H54 (cell line): ENCODE measurements around the gene CCR5AS.

ENCODE experiments used
- DNase-seq: peaks from one replicate; pipeline ENCODE4 v3.0.0; 2011; ENCODE audit warnings: low spot score, mixed read lengths; ENCODE audit not compliant: insufficient read length
- FAIRE-seq: peaks from 3 replicates; lab custom pipeline; 2011; peaks lifted over from hg19 to GRCh38; lab: Jason Lieb, UNC
- POLR2A ChIP-seq: IDR thresholded peaks from 2 replicates; pipeline ENCODE4 v1.6.1; 2011; ENCODE audit warnings: low read depth, mild to moderate bottlenecking, low read length

The CCR5AS gene

GRCh38 chr3:46406788-46407611 is at the start of gene CCR5AS, which contains the start of gene CCRL2:
Gene CCR5AS, minus strand, starts transcription at chr3:46407066.
Gene CCRL2, plus strand, starts transcription at chr3:46407259. Its CDS starts 821 bp downstream, at chr3:46408080.
- FAIRE-seq (peak; percentile 76), DNase-seq (peak; percentile 82)
- peak; percentile 28; the same call in 1 of the 2 replicates for TF ChIP-seq POLR2A

- no peak for DNase-seq
- TF ChIP-seq POLR2A, result no peak
- no peak for FAIRE-seq
Observed at GRCh38 chr3:46456118-46456517, 49.3 kb upstream of the CCR5AS start.

- no peak for DNase-seq
- no peak for FAIRE-seq
- TF ChIP-seq POLR2A, result no peak
Observed at GRCh38 chr3:46455231-46456115, 48.6 kb upstream of the CCR5AS start.

- DNase-seq, result no peak
- no peak for TF ChIP-seq POLR2A
- FAIRE-seq, result no peak
Observed at GRCh38 chr3:46454606-46455005, 47.7 kb upstream of the CCR5AS start.

DNA sequence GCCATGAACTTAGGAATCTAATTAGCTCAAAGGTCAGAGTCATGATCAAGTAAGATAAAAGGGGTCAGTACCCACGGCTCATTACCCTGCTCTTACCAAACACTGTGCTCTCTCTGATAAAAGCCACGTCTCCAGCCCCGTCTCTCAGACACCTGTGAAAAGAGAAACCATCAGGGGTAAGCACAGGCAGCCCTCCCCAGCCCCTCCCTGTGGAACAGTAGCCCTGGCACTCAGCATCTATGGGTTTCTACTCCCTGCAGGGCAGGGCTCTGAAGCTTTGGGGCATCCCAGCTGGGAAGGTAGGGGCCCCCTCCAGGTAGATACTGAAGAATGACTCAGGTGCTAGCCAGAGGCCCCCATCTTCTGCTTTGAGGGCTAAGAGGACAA is 47.3 kb upstream of the CCR5AS start:
- no peak for FAIRE-seq
- TF ChIP-seq POLR2A, result no peak
- no peak for DNase-seq

GRCh38 chr3:46453526-46454208 is 46.8 kb upstream of the CCR5AS start:
- TF ChIP-seq POLR2A, result no peak
- FAIRE-seq, result no peak

DNA sequence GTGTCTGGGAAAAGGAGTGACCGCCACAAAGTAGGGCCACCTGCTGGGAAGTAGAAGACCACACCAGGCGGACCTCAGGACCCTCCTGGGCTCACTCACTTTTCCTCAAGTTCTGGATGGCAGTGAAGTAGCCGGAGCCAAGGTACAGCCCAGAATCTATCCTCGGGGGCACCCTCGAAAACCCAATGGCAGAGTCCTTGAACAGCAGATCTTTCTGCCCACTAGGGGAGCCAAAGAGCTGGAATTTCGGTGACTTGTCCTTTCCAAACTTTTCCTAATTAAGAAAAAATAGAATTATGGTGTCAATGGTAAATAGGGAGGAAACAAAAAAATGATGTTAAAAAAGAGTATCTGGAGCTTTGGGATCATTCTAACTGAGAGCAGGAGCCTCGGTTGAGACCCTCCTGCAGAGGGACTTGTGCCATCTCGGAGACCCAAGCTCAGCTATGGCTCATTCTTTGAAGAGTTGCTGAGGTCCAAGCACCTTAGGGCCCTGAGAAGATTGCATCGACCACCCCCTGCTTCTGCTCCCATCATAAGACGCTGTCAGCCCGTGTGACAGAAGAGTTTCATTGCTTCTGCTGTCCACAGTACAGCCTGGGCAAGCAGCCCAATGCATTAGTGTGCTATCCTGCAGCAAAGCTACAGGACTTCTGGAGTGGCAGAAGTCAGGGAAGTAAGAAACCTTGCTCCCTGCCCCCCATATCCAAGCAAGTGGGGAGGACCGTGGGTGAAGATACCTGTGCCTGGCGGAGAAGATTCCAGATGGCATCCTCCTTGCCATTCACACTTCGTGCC is 43.1 kb upstream of the CCR5AS start:
- TF ChIP-seq POLR2A, result no peak
- FAIRE-seq, result no peak
- peak; percentile 42 for DNase-seq

More at GRCh38 chr3:46453526-46454208, 46.8 kb upstream of the CCR5AS start:
- no peak for DNase-seq

DNA sequence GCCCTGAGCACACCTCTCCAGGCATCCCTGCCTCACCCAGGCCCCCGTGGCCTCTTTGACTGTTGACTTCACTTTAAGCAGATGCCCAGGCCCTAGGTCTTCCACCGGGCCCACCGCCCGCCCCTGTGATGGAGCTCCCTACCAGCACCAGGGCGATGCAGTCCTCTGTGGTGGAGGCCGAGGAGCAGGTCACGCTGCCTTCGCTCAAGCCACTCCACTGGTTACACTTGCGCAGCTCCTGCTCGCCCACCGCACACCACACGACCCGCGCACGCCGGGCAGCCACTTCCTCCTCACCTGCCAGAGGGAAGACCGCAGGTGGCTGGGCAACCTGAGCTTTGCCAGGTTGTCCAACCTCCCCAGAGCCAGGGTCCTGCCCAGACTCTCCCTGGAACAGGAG is 41.9 kb upstream of the CCR5AS start:
- FAIRE-seq, result no peak
- DNase-seq, result no peak
- TF ChIP-seq POLR2A, result no peak

DNA sequence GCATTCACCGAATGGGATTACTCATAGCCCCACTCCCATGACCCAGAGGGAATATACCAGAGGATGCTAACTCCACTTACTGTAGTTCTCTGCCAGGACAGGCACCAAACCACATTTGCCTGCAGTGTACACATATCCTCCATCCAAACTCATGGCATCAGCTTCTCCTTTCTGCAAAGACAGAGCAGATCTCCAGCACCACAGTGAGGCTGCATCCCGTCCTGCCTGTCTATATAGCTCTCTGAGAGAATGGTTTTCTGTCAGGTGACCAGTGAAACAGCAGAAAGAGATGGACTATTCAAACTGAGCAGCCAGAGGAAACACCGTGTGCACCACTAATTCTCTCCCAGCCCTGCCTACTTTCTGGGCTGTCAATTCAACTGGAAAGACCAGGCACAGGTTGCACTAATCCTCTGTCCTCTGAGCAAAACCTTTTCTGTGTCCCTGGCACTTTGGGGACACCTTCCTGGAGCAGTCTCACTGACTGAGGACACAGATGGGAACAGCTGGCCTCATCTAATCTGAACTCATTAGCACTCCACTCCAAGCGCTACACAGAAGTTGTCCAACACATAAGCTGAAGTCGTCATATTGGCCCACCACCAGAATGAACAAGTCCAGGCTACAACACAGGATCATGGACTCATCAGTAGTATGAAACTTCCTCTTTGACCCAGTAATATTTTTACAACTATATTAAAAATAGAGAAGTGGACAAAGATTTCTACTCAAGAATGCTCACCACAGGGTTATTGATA is 40.5 kb upstream of the CCR5AS start:
- no peak for DNase-seq
- no peak for TF ChIP-seq POLR2A
- no peak for FAIRE-seq

DNA sequence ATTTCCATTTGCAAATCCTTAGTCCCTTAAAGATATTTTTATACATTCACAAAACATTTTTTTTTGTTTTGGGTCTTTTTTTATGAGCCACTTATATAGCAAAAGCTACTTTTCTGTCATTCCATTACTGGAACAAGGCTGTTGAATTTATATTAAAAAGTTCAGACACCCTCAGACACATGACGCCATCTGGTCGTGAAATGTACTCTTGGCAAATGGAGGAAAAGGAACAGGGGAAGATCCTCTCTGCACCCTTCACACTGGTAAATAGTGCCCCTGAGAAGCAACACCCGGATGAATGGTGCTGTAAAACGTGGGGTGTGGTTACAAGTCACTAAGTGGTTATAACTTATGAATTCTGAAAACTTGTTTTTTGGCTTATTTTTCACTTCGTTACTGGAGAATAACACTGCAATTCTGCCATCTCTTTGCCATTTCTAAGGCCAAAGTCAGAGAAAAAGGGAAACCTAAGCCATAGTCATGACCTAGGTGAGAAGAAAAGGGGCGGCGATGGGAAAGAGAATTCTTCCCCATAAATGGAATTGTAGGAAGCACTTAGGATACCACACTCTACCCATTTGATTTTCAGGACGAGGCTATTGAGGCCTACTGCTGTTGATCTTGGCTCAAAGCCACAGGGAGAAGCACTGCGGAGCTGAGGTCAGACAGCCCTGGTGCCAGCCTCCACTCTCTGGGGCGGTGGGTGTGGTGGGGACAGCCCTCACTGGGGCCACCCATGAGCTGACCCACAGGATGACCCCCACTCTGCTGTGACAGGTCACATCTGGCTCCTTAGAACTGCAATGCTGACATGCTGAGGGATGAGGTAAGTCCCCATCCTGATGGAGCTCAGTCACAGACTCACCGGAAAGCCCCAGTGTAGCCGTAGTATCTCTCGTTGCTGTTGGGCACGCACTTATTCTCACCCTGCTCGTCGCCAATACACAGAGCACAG is 36.0 kb upstream of the CCR5AS start:
- DNase-seq (no peak), FAIRE-seq (no peak)
- TF ChIP-seq POLR2A, result no peak
